Spleen (tissue), 11 donors: ENCODE data around the gene CGNL1. TPM values are rescaled to one million over a fixed set of nuclear protein-coding genes. Genes with fewer than 3 reads are reported as not detected.

Experiments used
- DNase-seq: peaks from one replicate; pipeline ENCODE4 v3.0.0-alpha.2; 2020
- H3K27ac ChIP-seq, 8 donors: fragments of 200-600 bp; sonication (generic) in 7 of 8; 1 replicate in 4 of 8; 2 replicates in 4 of 8; pipeline versions ENCODE4 v1.5.0 to v1.8.0; 2016 to 2021; ENCODE audit warnings: inconsistent platforms in 4 of 8, mild to moderate bottlenecking in 4 of 8, moderate library complexity in 1 of 8
- H3K27me3 ChIP-seq, 7 donors: fragments of 200-600 bp; sonication (generic) in 6 of 7; replicated peaks in 1 of 7; 1 replicate in 4 of 7; 2 replicates in 3 of 7; pipeline versions ENCODE4 v1.5.0 to v1.8.0; 2016 to 2021; ENCODE audit warnings: inconsistent platforms in 3 of 7, mild to moderate bottlenecking in 1 of 7
- H3K36me3 ChIP-seq, 6 donors: fragments of 200-600 bp; sonication (generic) in 5 of 6; 1 replicate in 4 of 6; 2 replicates in 2 of 6; pipeline versions ENCODE4 v1.5.0 to v1.8.0; 2016 to 2021; ENCODE audit warnings: inconsistent platforms in 2 of 6
- H3K4me1 ChIP-seq, 6 donors: fragments of 200-600 bp; sonication (generic) in 5 of 6; 1 replicate in 3 of 6; 2 replicates in 3 of 6; pipeline versions ENCODE4 v1.5.0 to v1.8.0; 2016 to 2021; ENCODE audit warnings: inconsistent platforms in 3 of 6
- H3K4me3 ChIP-seq, 8 donors: fragments of 200-600 bp; sonication (generic) in 7 of 8; 1 replicate in 4 of 8; 2 replicates in 4 of 8; pipeline versions ENCODE4 v1.5.0 to v1.8.0; 2016 to 2021; ENCODE audit warnings: inconsistent platforms in 4 of 8, mild to moderate bottlenecking in 4 of 8, moderate library complexity in 2 of 8
- H3K9me3 ChIP-seq, 8 donors: fragments of 200-600 bp; sonication (generic) in 7 of 8; 1 replicate in 4 of 8; 2 replicates in 4 of 8; pipeline versions ENCODE4 v1.5.0 to v1.8.0; 2016 to 2021; ENCODE audit warnings: inconsistent platforms in 4 of 8
- CTCF ChIP-seq, 11 experiments: fragments of 200-600 bp in 7 of 11; fragments of 450-650 bp in 4 of 11; sonication (generic) in 4 of 11; IDR thresholded peaks in 8 of 11; conservative IDR thresholded peaks in 3 of 11; 1 replicate in 7 of 11; 2 replicates in 4 of 11; pipeline versions ENCODE4 v1.4.0 to v1.8.0; 2016 to 2021; ENCODE audit warnings: antibody characterized with exemption in 11 of 11, inconsistent platforms in 4 of 11, mild to moderate bottlenecking in 1 of 11
- POLR2A ChIP-seq, 3 donors: fragments of 450-650 bp; IDR thresholded peaks; one replicate each; pipeline ENCODE4 v1.5.1; 2017; ENCODE audit warnings: antibody characterized with exemption in 3 of 3, mild to moderate bottlenecking in 1 of 3
- POLR2AphosphoS5 ChIP-seq, 3 donors: sonication (generic); formaldehyde crosslinking; IDR thresholded peaks; one replicate each; pipeline ENCODE4 v1.5.1; 2017; ENCODE audit warnings: antibody characterized with exemption in 3 of 3
- WGBS, 5 donors: extraction: QIAGEN DNeasy Blood & Tissue Kit in 3 of 5; methylation state at CpG; one replicate each; pipeline versions ENCODE4 v1.1.5 to v1.1.7; 2013 to 2018; 5-methylcytosine and 5-hydroxymethylcytosine counted together
- intact Hi-C: fragments of 100-400 bp; cut with DNase I; formaldehyde crosslinking; loops from one replicate; pipeline ENCODE4 v1.15.0; 2023; ENCODE audit warnings: low total_unique reads
- polyA plus RNA-seq, 3 donors: library from polyadenylated mRNA; stranded (reverse); fragments of 200-250 nt; gene quantifications; one replicate each; pipeline ENCODE4 v1.2.1, GENCODE V29; 2013
- total RNA-seq, 7 donors: library from RNA; depleted of rRNA in 3 of 7; stranded (reverse); fragments of >200 nt in 3 of 7; fragmentation: NEBNext Ultra II Directional in 4 of 7; extraction: Animal tissue kit (Norgen Biotek cat#: 25700) in 4 of 7; gene quantifications; one replicate each; pipeline versions ENCODE4 v1.1.0 to v1.2.1, GENCODE V29; 2016 to 2021
- donor health status: healthy with polysubstance abuse.
- donor health status: DM: no; HTN: no; CAD: no; lungs with moderate emphysema.
- donor health status: DM: no; HTN: no; CAD: no.
- donor health status: Bipolar disorder and iron deficiency.
- donor health status: healthy.
- donor health status: DM: no; HTN: no; CAD: no.
- donor health status: DM: yes; HTN: yes; CAD: no.

The CGNL1 gene
- total and polyA plus RNA-seq, 10 donors: 0.07 to 0.73 (median 0.36) TPM

GRCh38 chr15:57537488-57538264 is 161.4 kb downstream of the CGNL1 start:
- no peak overlapping the region for H3K27ac ChIP-seq
- intact Hi-C loops: no loop called here
- H3K27me3 ChIP-seq: peaks cover 0 to 42% (median 0%) of the 10 kb centered on the region in 7 donors
- TF ChIP-seq CTCF (IDR thresholded peaks at IDR 0.05 in 8 of 11, conservative IDR thresholded peaks at IDR 0.05 in 3 of 11): no peak
- TF ChIP-seq POLR2AphosphoS5 (IDR thresholded peaks at IDR 0.05): no peak
- TF ChIP-seq POLR2A (IDR thresholded peaks at IDR 0.05): no peak
- 79 to 97% (median 90%) methylated on average over 4 of the region's 4 CpGs for WGBS, 5 donors
- no peaks in the 10 kb centered on the region for H3K36me3 ChIP-seq
- peaks cover 0 to 3% (median 0%) of the 10 kb centered on the region in 8 donors for H3K9me3 ChIP-seq
- H3K4me3 ChIP-seq: no peak overlapping the region
- DNase-seq: no peak
- peaks cover 0 to 22% (median 11%) of the 10 kb centered on the region in 6 donors for H3K4me1 ChIP-seq

GRCh38 chr15:57538265-57538529 is 161.9 kb downstream of the CGNL1 start:
- Histone ChIP-seq H3K27ac (no peak overlapping the region), H3K27me3 (peaks cover 0 to 46% (median 0%) of the 10 kb centered on the region in 7 donors), H3K9me3 (peaks cover 0 to 3% (median 0%) of the 10 kb centered on the region in 8 donors), H3K4me1 (peaks cover 0 to 20% (median 11%) of the 10 kb centered on the region in 6 donors), H3K4me3 (no peak overlapping the region), H3K36me3 (no peaks in the 10 kb centered on the region)
- no peak for TF ChIP-seq POLR2A (IDR thresholded peaks at IDR 0.05)
- no peak for TF ChIP-seq POLR2AphosphoS5 (IDR thresholded peaks at IDR 0.05)
- no peak for TF ChIP-seq CTCF (IDR thresholded peaks at IDR 0.05 in 8 of 11, conservative IDR thresholded peaks at IDR 0.05 in 3 of 11)
- no peak for DNase-seq
- intact Hi-C loops: no loop called here

GRCh38 chr15:57538821-57539220 is 162.5 kb downstream of the CGNL1 start:
- Histone ChIP-seq H3K27me3 (peaks cover 0 to 46% (median 0%) of the 10 kb centered on the region in 7 donors), H3K9me3 (peaks cover 0 to 3% (median 0%) of the 10 kb centered on the region in 8 donors), H3K4me3 (no peak overlapping the region), H3K36me3 (no peaks in the 10 kb centered on the region), H3K27ac (no peak overlapping the region), H3K4me1 (peaks cover 0 to 14% (median 5%) of the 10 kb centered on the region in 6 donors)
- TF ChIP-seq POLR2A (IDR thresholded peaks at IDR 0.05): no peak
- no peak for TF ChIP-seq CTCF (IDR thresholded peaks at IDR 0.05 in 8 of 11, conservative IDR thresholded peaks at IDR 0.05 in 3 of 11)
- no peak for TF ChIP-seq POLR2AphosphoS5 (IDR thresholded peaks at IDR 0.05)
- DNase-seq: no peak
- intact Hi-C loops: no loop called here
- 85 to 96% (median 87%) methylated on average over 9 of the region's 9 CpGs for WGBS, 5 donors

GRCh38 chr15:57540211-57540610 is 163.9 kb downstream of the CGNL1 start:
- 78 to 96% (median 86%) methylated on average over 3 of the region's 3 CpGs for WGBS, 5 donors
- Histone ChIP-seq H3K36me3 (no peaks in the 10 kb centered on the region), H3K4me3 (no peak overlapping the region), H3K27ac (no peak overlapping the region), H3K9me3 (peaks cover 0 to 3% (median 0%) of the 10 kb centered on the region in 8 donors), H3K27me3 (peaks cover 0 to 56% (median 0%) of the 10 kb centered on the region in 7 donors), H3K4me1 (no peaks in the 10 kb centered on the region)
- TF ChIP-seq POLR2A (IDR thresholded peaks at IDR 0.05): no peak
- TF ChIP-seq CTCF (IDR thresholded peaks at IDR 0.05 in 8 of 11, conservative IDR thresholded peaks at IDR 0.05 in 3 of 11): no peak
- no peak for TF ChIP-seq POLR2AphosphoS5 (IDR thresholded peaks at IDR 0.05)
- no peak for DNase-seq
- intact Hi-C loops: no loop called here
